Activated naive CD4-positive, alpha-beta T cell treated with anti-CD3 and anti-CD28 coated beads, Interleukin-2, amount 50 U/mL, for 72 hours (primary cell): ENCODE measurements around the gene PCGF1. TPM values are rescaled to one million over a fixed set of nuclear protein-coding genes. Genes with fewer than 3 reads are reported as not detected.

Experiments used
- total RNA-seq, 2 donors: library from RNA; stranded (reverse); gene quantifications; one replicate each; pipeline ENCODE4 v1.2.3, GENCODE V29; 2022

PCGF1 gene
- total RNA-seq, 2 donors from 2014 or later, result 26.2 to 39.9 TPM

Other genes with a start within 250 kb of the PCGF1 start
- 1 to 10 TPM in 1 of 2 donors, under 1 TPM in 1; 0.89 to 1.6 TPM for gene SLC4A5, start 164.3 kb downstream of the PCGF1 start, total RNA-seq
- gene DCTN1, start 127.4 kb downstream of the PCGF1 start, total RNA-seq, result 10 to 100 TPM; 45.6 to 97.1 TPM
- gene C2orf81, start 86.1 kb downstream of the PCGF1 start, total RNA-seq, result 1 to 10 TPM; 2.1 to 6.4 TPM
- 100 to 1,000 TPM in 1 of 2 donors, 10 to 100 TPM in 1; 14.3 to 173 TPM for gene WDR54, start 86.0 kb downstream of the PCGF1 start, total RNA-seq
- gene RTKN, start 65.8 kb downstream of the PCGF1 start, total RNA-seq, result 1 to 10 TPM in 1 of 2 donors, under 1 TPM in 1; 0.91 to 4.6 TPM
- gene INO80B, start 52.6 kb downstream of the PCGF1 start, total RNA-seq, result 10 to 100 TPM; 26.2 to 50.3 TPM
- gene WBP1, start 49.3 kb downstream of the PCGF1 start, total RNA-seq, result 10 to 100 TPM; 33.5 to 58.6 TPM
- 10 to 100 TPM; 61.8 to 64.7 TPM for gene MOGS, start 42.3 kb downstream of the PCGF1 start, total RNA-seq
- gene MRPL53, start 35.0 kb downstream of the PCGF1 start, total RNA-seq, result 10 to 100 TPM; 82.4 to 99.4 TPM
- gene CCDC142, start 24.7 kb downstream of the PCGF1 start, total RNA-seq, result 10 to 100 TPM; 16.4 to 25.3 TPM
- gene TTC31, start 24.6 kb downstream of the PCGF1 start, total RNA-seq, result 10 to 100 TPM; 30.3 to 35.0 TPM
- under 1 TPM; 0.36 to 0.39 TPM for gene LBX2, start 8.1 kb downstream of the PCGF1 start, total RNA-seq
- gene TLX2, start 6.8 kb upstream of the PCGF1 start, total RNA-seq, result under 1 TPM; 0.19 to 0.25 TPM
- 1 to 10 TPM in 1 of 2 donors, under 1 TPM in 1; 0.29 to 2.3 TPM for gene DQX1, start 18.5 kb upstream of the PCGF1 start, total RNA-seq
- 10 to 100 TPM; 42.3 to 97.1 TPM for gene AUP1, start 22.0 kb upstream of the PCGF1 start, total RNA-seq
- gene HTRA2, start 22.2 kb upstream of the PCGF1 start, total RNA-seq, result 10 to 100 TPM; 57.5 to 84.4 TPM
- gene LOXL3, start 46.2 kb upstream of the PCGF1 start, total RNA-seq, result 1 to 10 TPM in 1 of 2 donors, under 1 TPM in 1; 0.20 to 1.5 TPM
- 10 to 100 TPM; 23.6 to 25.6 TPM for gene DOK1, start 47.0 kb upstream of the PCGF1 start, total RNA-seq
- gene M1AP, start 140.6 kb upstream of the PCGF1 start, total RNA-seq, result not detected
- gene SEMA4F, start 146.6 kb upstream of the PCGF1 start, total RNA-seq, result 1 to 10 TPM; 4.7 to 4.8 TPM